H9 (cell line): ENCODE data around the gene NR1H2. TPM values are rescaled to one million over a fixed set of nuclear protein-coding genes. Genes with fewer than 3 reads are reported as not detected.
A peak's percentile ranks its signal among the peaks of the same experiment; 100 is the strongest.

Source experiments
- DNase-seq: peaks from one replicate; pipeline ENCODE4 v3.0.0-alpha.2; 2017
- H2AFZ ChIP-seq: one replicate; pipeline ENCODE4 v1.6.1; 2013; ENCODE audit warnings: mild to moderate bottlenecking, low read length, control low read depth, moderate library complexity
- H2AK5ac ChIP-seq: 2 replicates; pipeline ENCODE4 v1.6.1; 2013; ENCODE audit warnings: low read length, control low read depth, mixed read lengths; ENCODE audit not compliant: insufficient read length
- H2BK120ac ChIP-seq: one replicate; pipeline ENCODE4 v1.6.1; 2013; ENCODE audit warnings: low read depth, mild to moderate bottlenecking, low read length, control low read depth, inconsistent platforms; ENCODE audit not compliant: poor library complexity, severe bottlenecking
- H2BK12ac ChIP-seq: 2 replicates; pipeline ENCODE4 v1.6.1; 2013; ENCODE audit warnings: low read length, control low read depth, mixed read lengths, low read depth; ENCODE audit not compliant: insufficient read length
- H2BK15ac ChIP-seq: 2 replicates; pipeline ENCODE4 v1.6.1; 2013; ENCODE audit warnings: low read depth, low read length, control low read depth
- H2BK20ac ChIP-seq: one replicate; pipeline ENCODE4 v1.6.1; 2013; ENCODE audit warnings: low read depth, mild to moderate bottlenecking, low read length, control low read depth, inconsistent platforms; ENCODE audit not compliant: poor library complexity, severe bottlenecking
- H2BK5ac ChIP-seq: 2 replicates; pipeline ENCODE4 v1.6.1; 2013; ENCODE audit warnings: low read length, control low read depth, mixed read lengths; ENCODE audit not compliant: insufficient read length
- H3K14ac ChIP-seq: 2 replicates; pipeline ENCODE4 v1.6.1; 2013; ENCODE audit warnings: low read length, control low read depth; ENCODE audit not compliant: insufficient read depth
- H3K18ac ChIP-seq: 2 replicates; pipeline ENCODE4 v1.6.1; 2013; ENCODE audit warnings: low read depth, mild to moderate bottlenecking, mixed read lengths, low read length, control low read depth; ENCODE audit not compliant: insufficient read length
- H3K23ac ChIP-seq: 2 replicates; pipeline ENCODE4 v1.6.1; 2013; ENCODE audit warnings: low read length, control low read depth, mixed read lengths, low read depth; ENCODE audit not compliant: insufficient read length
- H3K23me2 ChIP-seq: 2 replicates; pipeline ENCODE4 v1.6.1; 2013; ENCODE audit warnings: low read depth, mild to moderate bottlenecking, mixed read lengths, low read length, control low read depth; ENCODE audit not compliant: insufficient read length, poor library complexity, severe bottlenecking
- H3K27ac ChIP-seq: 2 replicates; pipeline ENCODE4 v1.5.1; 2013; ENCODE audit warnings: low read length, control low read depth, mixed read lengths, low read depth; ENCODE audit not compliant: insufficient read length
- H3K27me3 ChIP-seq: 2 replicates; pipeline ENCODE4 v1.6.1; 2013; ENCODE audit warnings: low read length, control low read depth, inconsistent platforms; ENCODE audit not compliant: insufficient read depth
- H3K4ac ChIP-seq: 2 replicates; pipeline ENCODE4 v1.6.1; 2013; ENCODE audit warnings: low read depth, mild to moderate bottlenecking, control low read depth, inconsistent platforms, low read length, moderate library complexity
- H3K4me1 ChIP-seq: 2 replicates; pipeline ENCODE4 v1.6.1; 2013; ENCODE audit warnings: low read length, control low read depth, inconsistent platforms; ENCODE audit not compliant: insufficient read depth
- H3K4me2 ChIP-seq: 2 replicates; pipeline ENCODE4 v1.6.1; 2013; ENCODE audit warnings: low read length, control low read depth, mixed read lengths; ENCODE audit not compliant: insufficient read length, insufficient read depth
- H3K56ac ChIP-seq: 2 replicates; pipeline ENCODE4 v1.6.1; 2013; ENCODE audit warnings: low read depth, mild to moderate bottlenecking, mixed read lengths, low read length, control low read depth; ENCODE audit not compliant: insufficient read length
- H3K79me1 ChIP-seq: 2 replicates; pipeline ENCODE4 v1.6.1; 2013; ENCODE audit warnings: low read depth, mild to moderate bottlenecking, moderate library complexity, low read length, control low read depth, inconsistent platforms; ENCODE audit not compliant: insufficient read depth, poor library complexity, severe bottlenecking
- H3K79me2 ChIP-seq: 2 replicates; pipeline ENCODE4 v1.6.1; 2013; ENCODE audit warnings: low read length, control low read depth, inconsistent platforms; ENCODE audit not compliant: insufficient read depth
- H3K9ac ChIP-seq: 2 replicates; pipeline ENCODE4 v1.6.1; 2013; ENCODE audit warnings: low read length, control low read depth, mixed read lengths; ENCODE audit not compliant: insufficient read length; ENCODE audit errors: extremely low read depth
- H3K9me3 ChIP-seq: one replicate; pipeline ENCODE4 v1.6.1; 2013; ENCODE audit warnings: low read depth, low read length, inconsistent platforms; ENCODE audit not compliant: control insufficient read depth
- H3T11ph ChIP-seq: one replicate; pipeline ENCODE4 v1.6.1; 2013; ENCODE audit warnings: mild to moderate bottlenecking, low read length, control low read depth, inconsistent platforms
- H4K20me1 ChIP-seq: one replicate; pipeline ENCODE4 v1.6.1; 2013; ENCODE audit not compliant: control insufficient read depth, insufficient read length, insufficient read depth
- H4K5ac ChIP-seq: 2 replicates; pipeline ENCODE4 v1.6.1; 2013; ENCODE audit warnings: low read depth, mild to moderate bottlenecking, mixed read lengths, low read length, control low read depth; ENCODE audit not compliant: insufficient read length
- H4K8ac ChIP-seq: replicated peaks from 2 replicates; pipeline ENCODE4 v1.6.1; 2013; ENCODE audit warnings: low read length, control low read depth, mixed read lengths, low read depth; ENCODE audit not compliant: insufficient read length
- H4K91ac ChIP-seq: 2 replicates; pipeline ENCODE4 v1.6.1; 2013; ENCODE audit warnings: low read depth, mild to moderate bottlenecking, moderate library complexity, mixed read lengths, low read length, control low read depth; ENCODE audit not compliant: insufficient read length
- H3K27ac Mint-ChIP-seq, 3 experiments: 2 replicates in 2 of 3; 3 replicates in 1 of 3; pipeline ENCODE4 v1.8.0; 2020 to 2021; ENCODE audit warnings: mixed read lengths in 3 of 3, mild to moderate bottlenecking in 1 of 3, moderate library complexity in 1 of 3
- H3K27me3 Mint-ChIP-seq: 2 replicates; pipeline ENCODE4 v1.8.0; 2021; ENCODE audit warnings: low read depth, mild to moderate bottlenecking, moderate library complexity, mixed read lengths
- H3K36me3 Mint-ChIP-seq, 3 experiments: 2 replicates in 2 of 3; 3 replicates in 1 of 3; pipeline ENCODE4 v1.8.0; 2020 to 2021; ENCODE audit warnings: low read depth in 3 of 3, mixed read lengths in 3 of 3; ENCODE audit not compliant: insufficient read depth in 1 of 3
- H3K4me1 Mint-ChIP-seq, 2 experiments: 2 replicates each; pipeline ENCODE4 v1.8.0; 2020; ENCODE audit warnings: mixed read lengths in 2 of 2
- H3K4me3 Mint-ChIP-seq, 2 experiments: 2 replicates in 1 of 2; 3 replicates in 1 of 2; pipeline ENCODE4 v1.8.0; 2020 to 2021; ENCODE audit warnings: mild to moderate bottlenecking in 2 of 2, mixed read lengths in 2 of 2, moderate library complexity in 1 of 2
- H3K9me3 Mint-ChIP-seq, 2 experiments: 2 replicates in 1 of 2; 3 replicates in 1 of 2; pipeline ENCODE4 v1.8.0; 2020; ENCODE audit warnings: mild to moderate bottlenecking in 2 of 2, mixed read lengths in 2 of 2, moderate library complexity in 1 of 2
- CTCF ChIP-seq: fragments of 200-600 bp; sonication (generic); conservative IDR thresholded peaks from 3 replicates; pipeline ENCODE4 v1.8.0; 2021; ENCODE audit warnings: antibody characterized with exemption, mild to moderate bottlenecking
- WGBS: extraction: QIAGEN DNeasy Blood & Tissue Kit; methylation state at CpG from one replicate; pipeline ENCODE4 v1.1.7; 2013; ENCODE audit warnings: missing lambda C conversion rate, low lambda C conversion rate, mixed read lengths; ENCODE audit not compliant: insufficient read length; ENCODE audit errors: extremely low coverage; 5-methylcytosine and 5-hydroxymethylcytosine counted together
- total RNA-seq: library from RNA; stranded (reverse); gene quantifications from 2 replicates; pipeline ENCODE4 v1.2.1, GENCODE V29; 2021

NR1H2 gene
- total RNA-seq, 1 experiment from 2014 or later, result 33.2 TPM

GRCh38 chr19:50333235-50333736 is 43.0 kb upstream of the NR1H2 start:
- Histone ChIP-seq H2AK5ac (no peak overlapping the region), H3K9me3 (no peaks in the 10 kb centered on the region), H3K4me1 (peaks cover 4% of the 10 kb centered on the region; the same call in 1 of the 2 replicates), H4K91ac (no peak overlapping the region), H4K20me1 (no peaks in the 10 kb centered on the region), H3K79me2 (no peaks in the 10 kb centered on the region), H3K23ac (no peak overlapping the region), H2BK15ac (no peak overlapping the region), H3T11ph (no peak overlapping the region), H3K23me2 (peaks cover 26% of the 10 kb centered on the region), H3K27me3 (no peaks in the 10 kb centered on the region; the same call in 1 of the 2 replicates), H3K4ac (no peak overlapping the region), H3K27ac (no peak overlapping the region), H4K8ac (no peak overlapping the region), H2BK120ac (no peak overlapping the region), H3K9ac (no peak overlapping the region), H3K4me2 (peak overlapping the region; percentile 77), H3K79me1 (no peaks in the 10 kb centered on the region), H2BK20ac (no peak overlapping the region), H3K14ac (peak overlapping the region; percentile 84; the same call in 1 of the 2 replicates), H2AFZ (no peak overlapping the region), H2BK5ac (no peak overlapping the region), H3K18ac (no peak overlapping the region), H2BK12ac (no peak overlapping the region), H4K5ac (no peak overlapping the region), H3K56ac (no peak overlapping the region)
- H3K27me3 Mint-ChIP-seq, result peaks cover 18% of the 10 kb centered on the region
- peak overlapping the region; percentile 89 to 94 for H3K4me3 Mint-ChIP-seq
- H3K9me3 Mint-ChIP-seq, result peaks cover 3 to 12% of the 10 kb centered on the region in 2 experiments; a peak in 4 of 5 replicates
- peak; percentile 96 for DNase-seq
- H3K4me1 Mint-ChIP-seq, result peaks cover 34 to 46% of the 10 kb centered on the region in 2 experiments
- no peak for TF ChIP-seq CTCF
- peak overlapping the region; percentile 95 to 99 (median 98) for H3K27ac Mint-ChIP-seq
- WGBS, result no CpG with 5 or more reads among the region's 34 CpGs
- peaks cover 3 to 10% (median 10%) of the 10 kb centered on the region in 3 experiments for H3K36me3 Mint-ChIP-seq
